Measurements from ENCODE around the gene SELENOW.
"Not testable (repeated sequence)": the region's sequence is repeated elsewhere in the genome, so short reads cannot be mapped to it uniquely, and the experiment has no call there.

The SELENOW gene

GRCh38 chr19:47777245-47778048 lies 1.1 kb upstream of the SELENOW start:
- not testable (repeated sequence) for H3K27me3 ChIP-seq (ENCODE audit: control insufficient read depth, insufficient read depth, low read length); H3K9ac ChIP-seq (ENCODE audit: low read length)
- Histone ChIP-seq H3K4me1 (ENCODE audit: control insufficient read depth, insufficient read depth, low read length) (peaks cover 13% of the 10 kb centered on the region), H3K36me3 (ENCODE audit: control insufficient read depth, insufficient read depth, low read length) (peaks cover 12% of the 10 kb centered on the region), H3K4me3 (ENCODE audit: low read length) (peak overlapping the region; percentile 69), H3K27ac (ENCODE audit: low read depth, low read length) (peak overlapping the region; percentile 99)

GRCh38 chr19:47778954-47779351 lies 450 bp downstream of the SELENOW start:
- H3K9ac ChIP-seq (ENCODE audit: low read length): peak overlapping the region; percentile 76
- H3K4me1 ChIP-seq (ENCODE audit: control insufficient read depth, insufficient read depth, low read length): peaks cover 13% of the 10 kb centered on the region
- H3K4me3 ChIP-seq (ENCODE audit: low read length): peak overlapping the region; percentile 69
- H3K36me3 ChIP-seq (ENCODE audit: control insufficient read depth, insufficient read depth, low read length): peaks cover 17% of the 10 kb centered on the region
- peak overlapping the region; percentile 99 for H3K27ac ChIP-seq (ENCODE audit: low read depth, low read length)
- no peaks in the 10 kb centered on the region for H3K27me3 ChIP-seq (ENCODE audit: control insufficient read depth, insufficient read depth, low read length)

GRCh38 chr19:47779524-47780214 lies 1.2 kb downstream of the SELENOW start:
- peaks cover 13% of the 10 kb centered on the region for H3K4me1 ChIP-seq (ENCODE audit: control insufficient read depth, insufficient read depth, low read length)

GRCh38 chr19:47780215-47780551 lies 1.7 kb downstream of the SELENOW start:
- Histone ChIP-seq H3K4me1 (ENCODE audit: control insufficient read depth, insufficient read depth, low read length) (peaks cover 13% of the 10 kb centered on the region), H3K4me3 (ENCODE audit: low read length) (peak overlapping the region; percentile 69), H3K27me3 (ENCODE audit: control insufficient read depth, insufficient read depth, low read length) (no peaks in the 10 kb centered on the region), H3K27ac (ENCODE audit: low read depth, low read length) (peak overlapping the region; percentile 99), H3K36me3 (ENCODE audit: control insufficient read depth, insufficient read depth, low read length) (peaks cover 23% of the 10 kb centered on the region), H3K9ac (ENCODE audit: low read length) (no peak overlapping the region)

More at GRCh38 chr19:47779524-47780214, 1.2 kb downstream of the SELENOW start:
- no peak overlapping the region for H3K9ac ChIP-seq (ENCODE audit: low read length)
- peak overlapping the region; percentile 99 for H3K27ac ChIP-seq (ENCODE audit: low read depth, low read length)
- H3K36me3 ChIP-seq (ENCODE audit: control insufficient read depth, insufficient read depth, low read length): peaks cover 23% of the 10 kb centered on the region
- no peaks in the 10 kb centered on the region for H3K27me3 ChIP-seq (ENCODE audit: control insufficient read depth, insufficient read depth, low read length)
- H3K4me3 ChIP-seq (ENCODE audit: low read length): peak overlapping the region; percentile 69

- Histone ChIP-seq H3K4me3 (ENCODE audit: low read length) (peak overlapping the region; percentile 35), H3K36me3 (ENCODE audit: control insufficient read depth, insufficient read depth, low read length) (peaks cover 29% of the 10 kb centered on the region), H3K27me3 (ENCODE audit: control insufficient read depth, insufficient read depth, low read length) (no peaks in the 10 kb centered on the region), H3K9ac (ENCODE audit: low read length) (no peak overlapping the region), H3K4me1 (ENCODE audit: control insufficient read depth, insufficient read depth, low read length) (peaks cover 13% of the 10 kb centered on the region), H3K27ac (ENCODE audit: low read depth, low read length) (no peak overlapping the region)
These were observed 3.2 kb downstream of the SELENOW start for GRCh38 chr19:47781590-47782262.

- no peak overlapping the region for H3K27ac ChIP-seq (ENCODE audit: low read depth, low read length)
- H3K27me3 ChIP-seq (ENCODE audit: control insufficient read depth, insufficient read depth, low read length): no peaks in the 10 kb centered on the region
- H3K36me3 ChIP-seq (ENCODE audit: control insufficient read depth, insufficient read depth, low read length): peaks cover 21% of the 10 kb centered on the region
- H3K4me1 ChIP-seq (ENCODE audit: control insufficient read depth, insufficient read depth, low read length): peaks cover 3% of the 10 kb centered on the region
- H3K4me3 ChIP-seq (ENCODE audit: low read length): no peak overlapping the region
- H3K9ac ChIP-seq (ENCODE audit: low read length): no peak overlapping the region
These were observed 8.1 kb downstream of the SELENOW start for GRCh38 chr19:47786566-47786965.

GRCh38 chr19:47787307-47787706 lies 8.8 kb downstream of the SELENOW start:
- H3K4me3 ChIP-seq (ENCODE audit: low read length); H3K9ac ChIP-seq (ENCODE audit: low read length); H3K27ac ChIP-seq (ENCODE audit: low read depth, low read length); H3K27me3 ChIP-seq (ENCODE audit: control insufficient read depth, insufficient read depth, low read length); H3K4me1 ChIP-seq (ENCODE audit: control insufficient read depth, insufficient read depth, low read length): not testable (repeated sequence)
- peaks cover 19% of the 10 kb centered on the region for H3K36me3 ChIP-seq (ENCODE audit: control insufficient read depth, insufficient read depth, low read length)

- H3K36me3 ChIP-seq (ENCODE audit: control insufficient read depth, insufficient read depth, low read length); H3K9ac ChIP-seq (ENCODE audit: low read length); H3K27me3 ChIP-seq (ENCODE audit: control insufficient read depth, insufficient read depth, low read length); H3K4me3 ChIP-seq (ENCODE audit: low read length); H3K4me1 ChIP-seq (ENCODE audit: control insufficient read depth, insufficient read depth, low read length); H3K27ac ChIP-seq (ENCODE audit: low read depth, low read length): not testable (repeated sequence)
These were observed 11.3 kb downstream of the SELENOW start for GRCh38 chr19:47789811-47790210.

- no peaks in the 10 kb centered on the region for H3K4me1 ChIP-seq (ENCODE audit: control insufficient read depth, insufficient read depth, low read length)
- no peak overlapping the region for H3K9ac ChIP-seq (ENCODE audit: low read length)
- no peak overlapping the region for H3K4me3 ChIP-seq (ENCODE audit: low read length)
- no peaks in the 10 kb centered on the region for H3K27me3 ChIP-seq (ENCODE audit: control insufficient read depth, insufficient read depth, low read length)
- H3K36me3 ChIP-seq (ENCODE audit: control insufficient read depth, insufficient read depth, low read length): peaks cover 7% of the 10 kb centered on the region
- no peak overlapping the region for H3K27ac ChIP-seq (ENCODE audit: low read depth, low read length)
These were observed 11.9 kb downstream of the SELENOW start for GRCh38 chr19:47790398-47790814.

- no peak overlapping the region for H3K4me3 ChIP-seq (ENCODE audit: low read length)
- no peaks in the 10 kb centered on the region for H3K4me1 ChIP-seq (ENCODE audit: control insufficient read depth, insufficient read depth, low read length)
- peaks cover 2% of the 10 kb centered on the region for H3K36me3 ChIP-seq (ENCODE audit: control insufficient read depth, insufficient read depth, low read length)
- no peak overlapping the region for H3K27ac ChIP-seq (ENCODE audit: low read depth, low read length)
- H3K9ac ChIP-seq (ENCODE audit: low read length): no peak overlapping the region
- no peaks in the 10 kb centered on the region for H3K27me3 ChIP-seq (ENCODE audit: control insufficient read depth, insufficient read depth, low read length)
These were observed 14.1 kb downstream of the SELENOW start for GRCh38 chr19:47792616-47793015.

GRCh38 chr19:47794526-47794925 lies 16.0 kb downstream of the SELENOW start:
- no peaks in the 10 kb centered on the region for H3K4me1 ChIP-seq (ENCODE audit: control insufficient read depth, insufficient read depth, low read length)
- H3K4me3 ChIP-seq (ENCODE audit: low read length): no peak overlapping the region
- H3K36me3 ChIP-seq (ENCODE audit: control insufficient read depth, insufficient read depth, low read length): no peaks in the 10 kb centered on the region
- H3K27me3 ChIP-seq (ENCODE audit: control insufficient read depth, insufficient read depth, low read length): no peaks in the 10 kb centered on the region
- H3K9ac ChIP-seq (ENCODE audit: low read length): no peak overlapping the region
- no peak overlapping the region for H3K27ac ChIP-seq (ENCODE audit: low read depth, low read length)

GRCh38 chr19:47796785-47797184 lies 18.3 kb downstream of the SELENOW start:
- Histone ChIP-seq H3K36me3 (ENCODE audit: control insufficient read depth, insufficient read depth, low read length) (no peaks in the 10 kb centered on the region), H3K4me1 (ENCODE audit: control insufficient read depth, insufficient read depth, low read length) (no peaks in the 10 kb centered on the region), H3K27ac (ENCODE audit: low read depth, low read length) (no peak overlapping the region), H3K9ac (ENCODE audit: low read length) (no peak overlapping the region), H3K4me3 (ENCODE audit: low read length) (no peak overlapping the region), H3K27me3 (ENCODE audit: control insufficient read depth, insufficient read depth, low read length) (no peaks in the 10 kb centered on the region)
